ENCODE results near the gene ARL6IP5. TPM values are rescaled to one million over a fixed set of nuclear protein-coding genes. Genes with fewer than 3 reads are reported as not detected.

Gene ARL6IP5
- total and polyA plus RNA-seq, 8 donors, result 74.0 to 184 (median 102) TPM

GRCh38 chr3:69119681-69120080 lies 34.9 kb downstream of the ARL6IP5 start:
- intact Hi-C loops (cut with DNase I), result no loop called here
- Histone ChIP-seq H3K36me3 (no peaks in the 10 kb centered on the region), H3K9me3 (no peaks in the 10 kb centered on the region), H3K4me3 (no peak overlapping the region), H3K4me1 (peaks cover 0 to 7% of the 10 kb centered on the region in 2 donors), H3K27me3 (no peaks in the 10 kb centered on the region), H3K27ac (no peak overlapping the region)
- no peak for DNase-seq
- ATAC-seq, result no peak
- no peak for TF ChIP-seq CTCF (IDR thresholded peaks at IDR 0.05)

GRCh38 chr3:69120879-69121464 lies 36.2 kb downstream of the ARL6IP5 start:
- Histone ChIP-seq H3K4me3 (no peak overlapping the region), H3K27me3 (no peaks in the 10 kb centered on the region), H3K4me1 (peaks cover 0 to 7% of the 10 kb centered on the region in 2 donors), H3K27ac (no peak overlapping the region), H3K9me3 (no peaks in the 10 kb centered on the region), H3K36me3 (no peaks in the 10 kb centered on the region)
- TF ChIP-seq CTCF (IDR thresholded peaks at IDR 0.05), result peak; percentile 86 to 95
- intact Hi-C loops (cut with DNase I), result no loop called here
- DNase-seq (peak in 2 of 4 donors; percentile 55 to 75), ATAC-seq (peak; percentile 91)

GRCh38 chr3:69121513-69121912 lies 36.8 kb downstream of the ARL6IP5 start:
- peaks cover 0 to 7% of the 10 kb centered on the region in 2 donors for H3K4me1 ChIP-seq
- no peaks in the 10 kb centered on the region for H3K9me3 ChIP-seq
- H3K27ac ChIP-seq, result no peak overlapping the region
- no peak overlapping the region for H3K4me3 ChIP-seq
- ATAC-seq (no peak), DNase-seq (no peak)
- intact Hi-C loops (cut with DNase I), result no loop called here
- H3K27me3 ChIP-seq, result no peaks in the 10 kb centered on the region
- no peaks in the 10 kb centered on the region for H3K36me3 ChIP-seq
- TF ChIP-seq CTCF (IDR thresholded peaks at IDR 0.05), result no peak

GRCh38 chr3:69121950-69122349 lies 37.2 kb downstream of the ARL6IP5 start:
- no peak for DNase-seq
- no peaks in the 10 kb centered on the region for H3K9me3 ChIP-seq
- H3K4me1 ChIP-seq, result peaks cover 0 to 7% of the 10 kb centered on the region in 2 donors
- intact Hi-C loops (cut with DNase I), result no loop called here
- no peak overlapping the region for H3K4me3 ChIP-seq
- no peaks in the 10 kb centered on the region for H3K36me3 ChIP-seq
- no peaks in the 10 kb centered on the region for H3K27me3 ChIP-seq
- no peak for TF ChIP-seq CTCF (IDR thresholded peaks at IDR 0.05)
- peak; percentile 21 for ATAC-seq
- H3K27ac ChIP-seq, result no peak overlapping the region

GRCh38 chr3:69122403-69122802 lies 37.7 kb downstream of the ARL6IP5 start, which contains the start of gene LMOD3:
LMOD3 (minus strand) TSS chr3:69122595; CDS start chr3:69122386, 209 bp downstream.
- intact Hi-C loops (cut with DNase I), result no loop called here
- peak in 1 of 4 donors; percentile 17 for DNase-seq
- Histone ChIP-seq H3K4me1 (peaks cover 0 to 7% of the 10 kb centered on the region in 2 donors), H3K27ac (no peak within 1 kb of the TSS), H3K27me3 (no peaks in the 10 kb centered on the region), H3K9me3 (no peaks in the 10 kb centered on the region), H3K4me3 (no peak within 1 kb of the TSS), H3K36me3 (no peaks in the 10 kb centered on the region)
- ATAC-seq, result no peak
- no peak for TF ChIP-seq CTCF (IDR thresholded peaks at IDR 0.05)
